Loucy (cell line): ENCODE results near the gene GRAMD1C.

Source experiments
- H2AFZ ChIP-seq: fragments of 200-600 bp; sonication (generic); 2 replicates; pipeline ENCODE4 v1.6.0; 2016; ENCODE audit warnings: antibody characterized with exemption, mild to moderate bottlenecking, low read length, moderate library complexity
- H3F3A ChIP-seq: fragments of 200-600 bp; 2 replicates; pipeline ENCODE4 v1.6.0; 2016; ENCODE audit warnings: antibody characterized with exemption, low read depth, mild to moderate bottlenecking
- H3K27me3 ChIP-seq: fragments of 200-600 bp; sonication (generic); 2 replicates; pipeline ENCODE4 v1.6.1; 2014; ENCODE audit warnings: low read length, mild to moderate bottlenecking; ENCODE audit not compliant: insufficient read depth, poor library complexity, severe bottlenecking
- H3K36me3 ChIP-seq: fragments of 200-600 bp; sonication (generic); 2 replicates; pipeline ENCODE4 v1.6.1; 2016; ENCODE audit warnings: low read length; ENCODE audit not compliant: insufficient read depth
- H3K4me1 ChIP-seq: fragments of 200-600 bp; sonication (generic); 2 replicates; pipeline ENCODE4 v1.5.1; 2014; ENCODE audit warnings: low read length, mild to moderate bottlenecking; ENCODE audit not compliant: insufficient read depth, poor library complexity, severe bottlenecking
- H3K4me2 ChIP-seq: fragments of 200-600 bp; sonication (generic); 2 replicates; pipeline ENCODE4 v1.6.0; 2014; ENCODE audit warnings: antibody characterized with exemption, low read length, low read depth, mild to moderate bottlenecking; ENCODE audit not compliant: poor library complexity, severe bottlenecking
- H3K4me3 ChIP-seq: fragments of 200-600 bp; sonication (generic); 2 replicates; pipeline ENCODE4 v1.5.1; 2014; ENCODE audit warnings: low read length, mild to moderate bottlenecking, mixed read lengths; ENCODE audit not compliant: poor library complexity, severe bottlenecking
- H3K79me2 ChIP-seq: fragments of 200-600 bp; sonication (generic); 2 replicates; pipeline ENCODE4 v1.6.1; 2014; ENCODE audit warnings: low read length; ENCODE audit not compliant: insufficient read depth
- H3K9ac ChIP-seq: fragments of 200-600 bp; sonication (generic); 2 replicates; pipeline ENCODE4 v1.6.0; 2014; ENCODE audit warnings: mild to moderate bottlenecking, low read depth, low read length, moderate library complexity; ENCODE audit not compliant: poor library complexity, severe bottlenecking
- H3K9me2 ChIP-seq: fragments of 200-600 bp; sonication (generic); replicated peaks from 2 replicates; pipeline ENCODE4 v1.6.1; 2016; ENCODE audit warnings: low read depth, low read length, mixed read lengths
- H3K9me3 ChIP-seq: fragments of 200-600 bp; sonication (generic); 2 replicates; pipeline ENCODE4 v1.6.1; 2014; ENCODE audit warnings: mild to moderate bottlenecking, antibody characterized with exemption, low read length, low read depth; ENCODE audit not compliant: insufficient read depth
- H4K20me1 ChIP-seq: fragments of 200-600 bp; sonication (generic); 2 replicates; pipeline ENCODE4 v1.6.0; 2014; ENCODE audit warnings: antibody characterized with exemption, low read length, mild to moderate bottlenecking; ENCODE audit not compliant: insufficient read depth, poor library complexity, severe bottlenecking
- CTCF ChIP-seq: fragments of 200-600 bp; sonication (generic); conservative IDR thresholded peaks from 2 replicates; pipeline ENCODE4 v1.5.1; 2014; ENCODE audit warnings: mild to moderate bottlenecking, antibody characterized with exemption, low read length
- EZH2phosphoT487 ChIP-seq: fragments of 200-600 bp; IDR thresholded peaks from 2 replicates; pipeline ENCODE4 v1.6.1; 2018; ENCODE audit warnings: antibody characterized with exemption, mild to moderate bottlenecking, moderate library complexity, borderline replicate concordance

Gene GRAMD1C

GRCh38 chr3:113966172-113966571 lies 127.6 kb downstream of the GRAMD1C start:
- no peak for TF ChIP-seq EZH2phosphoT487
- no peak for TF ChIP-seq CTCF
- Histone ChIP-seq H2AFZ (no peak overlapping the region), H3K9me3 (no peaks in the 10 kb centered on the region), H3K4me2 (no peak overlapping the region), H3K36me3 (no peaks in the 10 kb centered on the region), H3K9ac (no peak overlapping the region), H3K4me1 (peaks cover 4% of the 10 kb centered on the region), H3K9me2 (no peaks in the 10 kb centered on the region), H3K4me3 (no peak overlapping the region), H3K27me3 (no peaks in the 10 kb centered on the region), H3F3A (no peaks in the 10 kb centered on the region), H3K79me2 (no peaks in the 10 kb centered on the region), H4K20me1 (no peaks in the 10 kb centered on the region)

GRCh38 chr3:113968986-113969385 lies 130.4 kb downstream of the GRAMD1C start:
- Histone ChIP-seq H3K79me2 (no peaks in the 10 kb centered on the region), H3F3A (no peaks in the 10 kb centered on the region), H3K4me3 (no peak overlapping the region), H3K27me3 (no peaks in the 10 kb centered on the region), H3K4me2 (no peak overlapping the region), H3K9me2 (no peaks in the 10 kb centered on the region), H3K9me3 (peaks cover 14% of the 10 kb centered on the region), H2AFZ (no peak overlapping the region), H3K36me3 (no peaks in the 10 kb centered on the region), H3K9ac (no peak overlapping the region), H4K20me1 (no peaks in the 10 kb centered on the region), H3K4me1 (no peaks in the 10 kb centered on the region)
- no peak for TF ChIP-seq EZH2phosphoT487
- no peak for TF ChIP-seq CTCF

GRCh38 chr3:113977822-113978221 lies 139.2 kb downstream of the GRAMD1C start:
- Histone ChIP-seq H3K9me2 (no peaks in the 10 kb centered on the region), H3K4me2 (no peak overlapping the region), H3K4me1 (no peaks in the 10 kb centered on the region), H4K20me1 (no peaks in the 10 kb centered on the region), H2AFZ (no peak overlapping the region), H3F3A (no peaks in the 10 kb centered on the region), H3K4me3 (no peak overlapping the region), H3K9me3 (peaks cover 14% of the 10 kb centered on the region), H3K27me3 (no peaks in the 10 kb centered on the region), H3K36me3 (no peaks in the 10 kb centered on the region), H3K79me2 (no peaks in the 10 kb centered on the region), H3K9ac (no peak overlapping the region)
- TF ChIP-seq CTCF (no peak), EZH2phosphoT487 (no peak)
